CD4-positive, alpha-beta T cell treated with Interleukin-10 for 1 hour (primary cell): ENCODE measurements around the gene PITX2.
"Not testable (repeated sequence)": the region's sequence is repeated elsewhere in the genome, so short reads cannot be mapped to it uniquely, and the experiment has no call there.

ENCODE experiments used
- DNase-seq: peaks from one replicate; pipeline ENCODE4 v3.0.0-alpha.2; 2020

The PITX2 gene

GRCh38 chr4:110609044-110609750, 13.7 kb downstream of the PITX2 start:
- no peak for DNase-seq

- DNase-seq, result no peak
These were observed 17.8 kb downstream of the PITX2 start for GRCh38 chr4:110605077-110605476.

- no peak for DNase-seq
These were observed 20.8 kb downstream of the PITX2 start for GRCh38 chr4:110602061-110602460.

- DNase-seq, result no peak
These were observed 25.3 kb downstream of the PITX2 start for GRCh38 chr4:110597582-110597981.

- no peak for DNase-seq
These were observed 26.4 kb downstream of the PITX2 start for GRCh38 chr4:110596431-110596830.

- DNase-seq, result no peak
These were observed 27.3 kb downstream of the PITX2 start for GRCh38 chr4:110595583-110595982.

- DNase-seq, result no peak
These were observed 33.6 kb downstream of the PITX2 start for GRCh38 chr4:110589297-110589696.

- no peak for DNase-seq
These were observed 35.1 kb downstream of the PITX2 start for GRCh38 chr4:110587666-110588285.

GRCh38 chr4:110586131-110586850, 36.6 kb downstream of the PITX2 start:
- no peak for DNase-seq

GRCh38 chr4:110576696-110577095, 46.2 kb downstream of the PITX2 start:
- DNase-seq, result not testable (repeated sequence)
